Gastroesophageal sphincter (tissue), 4 donors: Measurements from ENCODE around the gene SIMC1. TPM values are rescaled to one million over a fixed set of nuclear protein-coding genes. Genes with fewer than 3 reads are reported as not detected.
A peak's percentile ranks its signal among the peaks of the same experiment; 100 is the strongest.

Experiments used
- ATAC-seq: fragments of 150-250 bp; one replicate; pipeline ENCODE4 v1.9.1; 2016; ENCODE audit warnings: mild to moderate bottlenecking, moderate library complexity
- H3K27ac ChIP-seq, 4 donors: fragments of 200-600 bp; sonication (generic) in 3 of 4; 1 replicate in 3 of 4; 2 replicates in 1 of 4; pipeline ENCODE4 v1.5.1; 2016 to 2019
- H3K27me3 ChIP-seq: fragments of 200-600 bp; sonication (generic); one replicate; pipeline ENCODE4 v1.5.1; 2019
- H3K36me3 ChIP-seq, 2 donors: fragments of 200-600 bp; sonication (generic); one replicate each; pipeline ENCODE4 v1.5.1; 2019; ENCODE audit warnings: control low read depth in 1 of 2
- H3K4me1 ChIP-seq, 3 donors: fragments of 200-600 bp; sonication (generic); 1 replicate in 2 of 3; 2 replicates in 1 of 3; pipeline ENCODE4 v1.5.1; 2016 to 2019; ENCODE audit warnings: control low read depth in 2 of 3
- H3K4me3 ChIP-seq, 2 donors: fragments of 200-600 bp; sonication (generic); one replicate each; pipeline ENCODE4 v1.5.1; 2019; ENCODE audit warnings: mild to moderate bottlenecking in 1 of 2, moderate library complexity in 1 of 2
- H3K9me3 ChIP-seq, 3 donors: fragments of 200-600 bp; sonication (generic); one replicate each; pipeline ENCODE4 v1.5.1; 2017 to 2019; ENCODE audit warnings: control low read depth in 2 of 3
- CTCF ChIP-seq, 4 experiments: fragments of 200-600 bp in 2 of 4; fragments of 450-650 bp in 2 of 4; sonication (generic) in 1 of 4; IDR thresholded peaks; one replicate each; pipeline ENCODE4 v1.5.1; 2017 to 2019; ENCODE audit warnings: antibody characterized with exemption in 4 of 4, mild to moderate bottlenecking in 2 of 4, moderate library complexity in 2 of 4
- EP300 ChIP-seq: sonication (generic); formaldehyde crosslinking; IDR thresholded peaks from one replicate; pipeline ENCODE4 v1.6.1; 2017; ENCODE audit warnings: antibody characterized with exemption, mild to moderate bottlenecking
- POLR2A ChIP-seq, 2 donors: fragments of 450-650 bp; IDR thresholded peaks; one replicate each; pipeline ENCODE4 v1.6.1; 2017; ENCODE audit warnings: antibody characterized with exemption in 2 of 2, mild to moderate bottlenecking in 2 of 2, moderate library complexity in 1 of 2
- POLR2AphosphoS5 ChIP-seq: sonication (generic); formaldehyde crosslinking; IDR thresholded peaks from one replicate; pipeline ENCODE4 v1.6.1; 2017; ENCODE audit warnings: antibody characterized with exemption
- WGBS, 2 donors: methylation state at CpG; one replicate each; pipeline ENCODE4 v1.1.5; 2018; ENCODE audit warnings: low coverage in 1 of 2; 5-methylcytosine and 5-hydroxymethylcytosine counted together
- total RNA-seq, 4 donors: library from RNA; depleted of rRNA; stranded (reverse); fragments of >200 nt; gene quantifications; one replicate each; pipeline ENCODE4 v1.1.0, GENCODE V29; 2016

The SIMC1 gene
- total RNA-seq, 4 donors from 2014 or later: 11.2 to 84.5 (median 32.7) TPM

DNA sequence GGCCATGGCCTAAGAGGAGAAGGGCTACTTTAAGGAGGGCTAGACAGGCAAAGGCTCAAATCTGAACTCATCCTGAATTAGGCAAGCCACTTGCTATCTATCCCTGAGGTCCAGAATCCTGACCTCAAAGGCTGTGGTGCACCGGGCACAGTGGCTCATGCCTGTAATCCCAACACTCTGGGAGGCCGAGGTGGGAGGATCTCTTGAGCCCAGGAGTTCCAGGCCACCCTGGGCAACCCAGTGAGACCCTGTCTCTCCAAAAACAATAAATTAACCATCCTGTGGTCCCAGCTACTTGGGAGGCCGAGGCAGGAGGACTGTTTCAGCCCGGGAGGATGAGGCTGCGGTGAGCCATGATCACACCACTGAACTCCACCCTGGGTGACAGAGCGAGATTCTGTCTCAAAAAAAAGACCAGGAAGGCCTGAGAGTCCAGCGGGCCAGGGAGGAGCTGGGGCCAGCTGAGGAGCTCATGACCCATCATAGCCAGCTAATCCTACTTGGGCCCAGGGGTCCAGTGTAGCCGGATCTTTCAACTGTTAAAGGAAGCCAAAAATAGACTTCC lies 146.2 kb downstream of the SIMC1 start:
- H3K9me3 ChIP-seq: no peaks in the 10 kb centered on the region
- TF ChIP-seq POLR2A (IDR thresholded peaks at IDR 0.05): no peak
- no peak for TF ChIP-seq EP300
- no peak for TF ChIP-seq POLR2AphosphoS5
- TF ChIP-seq CTCF (IDR thresholded peaks at IDR 0.05): no peak
- peaks cover 6 to 38% (median 7%) of the 10 kb centered on the region in 3 donors for H3K4me1 ChIP-seq
- H3K27me3 ChIP-seq: no peaks in the 10 kb centered on the region
- H3K4me3 ChIP-seq: no peak overlapping the region
- H3K27ac ChIP-seq: no peak overlapping the region
- peaks cover 0 to 40% of the 10 kb centered on the region in 2 donors for H3K36me3 ChIP-seq
- ATAC-seq: no peak
- WGBS, 2 donors: 83% methylated on average over 1 of the region's 8 CpGs; no CpG with 5 or more reads in 1 of the 2 donors

- H3K36me3 ChIP-seq: peaks cover 0 to 40% of the 10 kb centered on the region in 2 donors
- TF ChIP-seq POLR2AphosphoS5 (no peak), POLR2A (IDR thresholded peaks at IDR 0.05) (no peak), CTCF (IDR thresholded peaks at IDR 0.05) (no peak), EP300 (no peak)
- H3K9me3 ChIP-seq: no peaks in the 10 kb centered on the region
- H3K4me3 ChIP-seq: no peak overlapping the region
- H3K27me3 ChIP-seq: no peaks in the 10 kb centered on the region
- H3K27ac ChIP-seq: no peak overlapping the region
- ATAC-seq: no peak
- 88 to 94% methylated on average over 8 to 9 of the region's 12 CpGs for WGBS, 2 donors
- peaks cover 6 to 43% (median 7%) of the 10 kb centered on the region in 3 donors for H3K4me1 ChIP-seq
These were observed 146.8 kb downstream of the SIMC1 start for GRCh38 chr5:176384991-176385390.

- Histone ChIP-seq H3K36me3 (peaks cover 0 to 54% of the 10 kb centered on the region in 2 donors), H3K27ac (no peak overlapping the region), H3K4me1 (peaks cover 6 to 47% (median 7%) of the 10 kb centered on the region in 3 donors), H3K27me3 (no peaks in the 10 kb centered on the region), H3K9me3 (no peaks in the 10 kb centered on the region), H3K4me3 (no peak overlapping the region)
- TF ChIP-seq CTCF (IDR thresholded peaks at IDR 0.05) (no peak), EP300 (no peak), POLR2AphosphoS5 (no peak), POLR2A (IDR thresholded peaks at IDR 0.05) (no peak)
- ATAC-seq: no peak
- WGBS, 2 donors: 73 to 86% methylated on average over 1 of the region's 1 CpG
These were observed 148.3 kb downstream of the SIMC1 start for GRCh38 chr5:176386491-176386890.

DNA sequence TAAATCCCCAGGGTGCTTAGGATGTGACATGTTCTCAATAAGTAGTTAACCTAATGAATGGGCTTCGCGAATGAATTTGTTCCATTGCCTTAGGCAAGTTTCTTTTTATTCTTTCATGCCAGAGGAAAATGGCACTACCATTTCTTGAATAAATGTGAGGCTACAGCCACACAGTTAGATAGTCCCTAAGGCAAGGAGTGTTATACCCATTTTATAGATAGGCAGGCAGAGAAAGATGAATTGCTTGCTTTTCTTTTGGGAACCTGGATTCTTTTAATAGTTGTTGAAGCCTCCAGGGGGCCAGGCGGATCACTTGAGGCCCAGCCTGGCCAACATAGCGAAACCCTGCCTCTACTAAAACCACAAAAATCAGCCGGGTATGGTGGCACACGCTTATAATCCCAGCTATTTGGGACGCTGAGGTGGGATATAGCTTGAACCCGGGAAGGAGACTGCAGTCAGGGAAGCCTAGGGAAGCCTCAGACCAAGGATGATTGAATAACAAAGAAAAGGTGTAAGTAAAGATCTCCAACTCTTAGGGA lies 149.2 kb downstream of the SIMC1 start:
- no peak for TF ChIP-seq POLR2A (IDR thresholded peaks at IDR 0.05)
- TF ChIP-seq CTCF (IDR thresholded peaks at IDR 0.05): no peak
- no peak for TF ChIP-seq POLR2AphosphoS5
- no peak for TF ChIP-seq EP300
- WGBS, 2 donors: 43 to 46% methylated on average over 4 to 8 of the region's 8 CpGs
- H3K4me1 ChIP-seq: peaks cover 6 to 43% (median 7%) of the 10 kb centered on the region in 3 donors
- peak overlapping the region in 1 of 4 donors; percentile 94 for H3K27ac ChIP-seq
- no peak for ATAC-seq
- H3K36me3 ChIP-seq: peaks cover 0 to 57% of the 10 kb centered on the region in 2 donors
- peak overlapping the region; percentile 92 to 93 for H3K4me3 ChIP-seq
- H3K9me3 ChIP-seq: no peaks in the 10 kb centered on the region
- H3K27me3 ChIP-seq: no peaks in the 10 kb centered on the region

GRCh38 chr5:176388003-176388443 lies 149.8 kb downstream of the SIMC1 start:
- Histone ChIP-seq H3K4me1 (peaks cover 6 to 43% (median 7%) of the 10 kb centered on the region in 3 donors), H3K4me3 (peak overlapping the region; percentile 92 to 93), H3K27me3 (no peaks in the 10 kb centered on the region), H3K27ac (peak overlapping the region; percentile 13 to 97 (median 95)), H3K9me3 (no peaks in the 10 kb centered on the region), H3K36me3 (peaks cover 0 to 57% of the 10 kb centered on the region in 2 donors)
- no peak for ATAC-seq
- 0 to 1% methylated on average over 10 to 20 of the region's 29 CpGs for WGBS, 2 donors
- TF ChIP-seq EP300: no peak
- no peak for TF ChIP-seq POLR2AphosphoS5
- no peak for TF ChIP-seq CTCF (IDR thresholded peaks at IDR 0.05)
- TF ChIP-seq POLR2A (IDR thresholded peaks at IDR 0.05): no peak
